Thoracic aorta (tissue), 2 donors: Measurements from ENCODE around the gene NOC4L. TPM values are rescaled to one million over a fixed set of nuclear protein-coding genes. Genes with fewer than 3 reads are reported as not detected.
A peak's percentile ranks its signal among the peaks of the same experiment; 100 is the strongest.

Experiments used
- ATAC-seq: fragments of 150-250 bp; one replicate; pipeline ENCODE4 v1.8.0; 2017; ENCODE audit warnings: low read depth; ENCODE audit not compliant: insufficient number of reproducible peaks, low FRiP score
- DNase-seq: peaks from one replicate; pipeline ENCODE4 v3.0.0-alpha.2; 2020; ENCODE audit warnings: low spot score
- H3K27ac ChIP-seq, 2 donors: fragments of 200-600 bp; sonication (generic); 1 replicate in 1 of 2; 2 replicates in 1 of 2; pipeline ENCODE4 v1.5.1; 2016; ENCODE audit warnings: mild to moderate bottlenecking in 2 of 2, moderate library complexity in 2 of 2
- H3K27me3 ChIP-seq: fragments of 200-600 bp; sonication (generic); replicated peaks from 2 replicates; pipeline ENCODE4 v1.6.0; 2016; ENCODE audit warnings: mild to moderate bottlenecking; ENCODE audit not compliant: insufficient read depth
- H3K36me3 ChIP-seq: fragments of 200-600 bp; sonication (generic); one replicate; pipeline ENCODE4 v1.5.1; 2016
- H3K4me1 ChIP-seq, 2 donors: fragments of 200-600 bp; sonication (generic); 1 replicate in 1 of 2; 2 replicates in 1 of 2; pipeline versions ENCODE4 v1.5.1 to v1.6.0; 2016; ENCODE audit warnings: low read depth in 2 of 2, mild to moderate bottlenecking in 1 of 2; ENCODE audit not compliant: control insufficient read depth in 1 of 2
- H3K4me3 ChIP-seq: fragments of 200-600 bp; sonication (generic); 2 replicates; pipeline ENCODE4 v1.5.1; 2016; ENCODE audit warnings: mild to moderate bottlenecking
- H3K9me3 ChIP-seq: fragments of 200-600 bp; sonication (generic); 2 replicates; pipeline ENCODE4 v1.5.1; 2016
- CTCF ChIP-seq: fragments of 200-600 bp; sonication (generic); IDR thresholded peaks from one replicate; pipeline ENCODE4 v1.5.1; 2019; ENCODE audit warnings: antibody characterized with exemption
- total RNA-seq, 2 donors: library from RNA; depleted of rRNA; stranded (reverse); fragments of >200 nt; gene quantifications; one replicate each; pipeline versions ENCODE4 v1.1.0 to v1.2.3, GENCODE V29; 2016

The NOC4L gene
- total RNA-seq, 2 donors from 2014 or later = 5.9 to 8.5 TPM

- peaks cover 3% of the 10 kb centered on the region for H3K9me3 ChIP-seq
- H3K27ac ChIP-seq = peak overlapping the region in 1 of 2 donors; percentile 65
- TF ChIP-seq CTCF = peak; percentile 22
- no peaks in the 10 kb centered on the region for H3K27me3 ChIP-seq
- H3K36me3 ChIP-seq = no peaks in the 10 kb centered on the region
- H3K4me1 ChIP-seq = peaks cover 6 to 10% of the 10 kb centered on the region in 2 donors
- H3K4me3 ChIP-seq = peak overlapping the region; percentile 91
- DNase-seq = peak; percentile 47
- ATAC-seq = peak; percentile 72
These were observed 45.2 kb downstream of the NOC4L start for GRCh38 chr12:132189378-132190011.

- H3K27ac ChIP-seq = peak overlapping the region in 1 of 2 donors; percentile 65
- no peaks in the 10 kb centered on the region for H3K27me3 ChIP-seq
- H3K4me3 ChIP-seq = peak overlapping the region; percentile 91
- H3K9me3 ChIP-seq = peaks cover 3% of the 10 kb centered on the region
- no peak for DNase-seq
- peak; percentile 22 for ATAC-seq
- no peak for TF ChIP-seq CTCF
- peaks cover 6 to 10% of the 10 kb centered on the region in 2 donors for H3K4me1 ChIP-seq
- H3K36me3 ChIP-seq = no peaks in the 10 kb centered on the region
These were observed 45.9 kb downstream of the NOC4L start for GRCh38 chr12:132190012-132190755.

- peaks cover 3% of the 10 kb centered on the region for H3K9me3 ChIP-seq
- no peaks in the 10 kb centered on the region for H3K27me3 ChIP-seq
- no peak overlapping the region for H3K27ac ChIP-seq
- DNase-seq (no peak), ATAC-seq (no peak)
- peaks cover 6 to 10% of the 10 kb centered on the region in 2 donors for H3K4me1 ChIP-seq
- TF ChIP-seq CTCF = no peak
- no peak overlapping the region for H3K4me3 ChIP-seq
- H3K36me3 ChIP-seq = no peaks in the 10 kb centered on the region
These were observed 46.7 kb downstream of the NOC4L start for GRCh38 chr12:132190834-132191500.

- no peak for ATAC-seq
These were observed 47.7 kb downstream of the NOC4L start for GRCh38 chr12:132191715-132192553.

More at GRCh38 chr12:132191715-132192553, 47.7 kb downstream of the NOC4L start:
- no peak for DNase-seq
- Histone ChIP-seq H3K27ac (no peak overlapping the region), H3K27me3 (no peaks in the 10 kb centered on the region), H3K36me3 (no peaks in the 10 kb centered on the region), H3K4me1 (peaks cover 6 to 10% of the 10 kb centered on the region in 2 donors), H3K4me3 (no peak overlapping the region), H3K9me3 (peaks cover 3% of the 10 kb centered on the region)
- no peak for TF ChIP-seq CTCF
